GM10847 (cell line): ENCODE results near the gene MAP2K2.

Experiments used
- POLR2A ChIP-seq: IDR thresholded peaks from 2 replicates; pipeline ENCODE4 v1.6.1; 2011; ENCODE audit not compliant: insufficient read length; ENCODE audit errors: extremely low read depth

MAP2K2 gene

GRCh38 chr19:4071610-4072009 is 52.3 kb downstream of the MAP2K2 start:
- no peak for TF ChIP-seq POLR2A

- no peak for TF ChIP-seq POLR2A
Observed at GRCh38 chr19:4069331-4069959, 54.5 kb downstream of the MAP2K2 start.

GRCh38 chr19:4068047-4068966 is 55.6 kb downstream of the MAP2K2 start:
- no peak for TF ChIP-seq POLR2A

- no peak for TF ChIP-seq POLR2A
Observed at GRCh38 chr19:4067396-4068046, 56.4 kb downstream of the MAP2K2 start.

- peak; percentile 31 for TF ChIP-seq POLR2A
Observed at GRCh38 chr19:4066682-4067395, 57.1 kb downstream of the MAP2K2 start, which contains the start of gene ZBTB7A. Gene ZBTB7A (minus strand): TSS chr19:4066899. CDS start chr19:4055232, 11,667 bp downstream.

- no peak for TF ChIP-seq POLR2A
Observed at GRCh38 chr19:4066176-4066606, 57.7 kb downstream of the MAP2K2 start.

GRCh38 chr19:4065430-4066175 is 58.3 kb downstream of the MAP2K2 start:
- peak; percentile 21 for TF ChIP-seq POLR2A

GRCh38 chr19:4064496-4065260 is 59.2 kb downstream of the MAP2K2 start:
- TF ChIP-seq POLR2A = no peak

GRCh38 chr19:4064149-4064495 is 59.8 kb downstream of the MAP2K2 start:
- no peak for TF ChIP-seq POLR2A

GRCh38 chr19:4063369-4064148 is 60.4 kb downstream of the MAP2K2 start:
- TF ChIP-seq POLR2A = no peak

- TF ChIP-seq POLR2A = no peak
Observed at GRCh38 chr19:4062419-4063368, 61.2 kb downstream of the MAP2K2 start.
